H1 (cell line): ENCODE results near the gene PAK6. TPM values are rescaled to one million over a fixed set of nuclear protein-coding genes. Genes with fewer than 3 reads are reported as not detected.

Experiments used
- CTCF ChIA-PET: fragments of 300-600 bp; sonication (Branson Sonifier 250); formaldehyde crosslinking; loops from one replicate; lab custom pipeline; 2021; ENCODE audit not compliant: partially characterized antibody; lab: Charles Lee
- POLR2A ChIA-PET: fragments of 300-600 bp; sonication (Branson Sonifier 250); formaldehyde crosslinking; loops from one replicate; lab custom pipeline; 2021; ENCODE audit warnings: inconsistent platforms; ENCODE audit not compliant: partially characterized antibody; lab: Charles Lee
- DNase-seq, 2 experiments: peaks; one replicate each; pipeline versions ENCODE4 v3.0.0 to v3.0.0-alpha.2; 2010 to 2022; ENCODE audit warnings: low spot score in 2 of 2, low read depth in 1 of 2, mixed read lengths in 1 of 2
- FAIRE-seq: peaks from 2 replicates; lab custom pipeline; 2011; peaks lifted over from hg19 to GRCh38; lab: Jason Lieb, UNC
- H2AFZ ChIP-seq: 2 replicates; pipeline ENCODE4 v1.8.1; 2012; ENCODE audit warnings: low read length, inconsistent platforms
- H2AK5ac ChIP-seq: 2 replicates; pipeline ENCODE4 v1.6.1; 2013; ENCODE audit warnings: low read depth, low read length
- H2BK120ac ChIP-seq: replicated peaks from 2 replicates; pipeline ENCODE3; 2013; ENCODE audit warnings: low read depth, low read length, inconsistent platforms
- H2BK12ac ChIP-seq: 2 replicates; pipeline ENCODE4 v1.6.1; 2013; ENCODE audit warnings: low read depth, low read length
- H2BK15ac ChIP-seq: 2 replicates; pipeline ENCODE4 v1.6.1; 2013; ENCODE audit warnings: low read length
- H2BK20ac ChIP-seq: 2 replicates; pipeline ENCODE4 v1.6.1; 2013; ENCODE audit warnings: low read length
- H2BK5ac ChIP-seq: 2 replicates; pipeline ENCODE4 v1.6.1; 2013; ENCODE audit warnings: low read depth, low read length
- H3K14ac ChIP-seq: 2 replicates; pipeline ENCODE4 v1.6.1; 2013; ENCODE audit warnings: inconsistent platforms; ENCODE audit not compliant: insufficient read length
- H3K18ac ChIP-seq: 2 replicates; pipeline ENCODE4 v1.6.1; 2013; ENCODE audit warnings: low read length; ENCODE audit errors: extremely low read depth
- H3K23ac ChIP-seq: 2 replicates; pipeline ENCODE4 v1.6.1; 2013; ENCODE audit warnings: inconsistent platforms; ENCODE audit not compliant: insufficient read length
- H3K23me2 ChIP-seq: 2 replicates; pipeline ENCODE4 v1.6.1; 2013; ENCODE audit warnings: low read depth, low read length
- H3K27ac ChIP-seq: 2 replicates; pipeline ENCODE4 v1.6.1; 2011; ENCODE audit warnings: low read depth, low read length, inconsistent platforms
- H3K27me3 ChIP-seq, 4 experiments: replicated peaks in 1 of 4; 1 replicate in 1 of 4; 2 replicates in 3 of 4; pipeline versions ENCODE4 v1.6.1 to v1.8.1; 2011 to 2013; ENCODE audit warnings: low read length in 3 of 4, mild to moderate bottlenecking in 3 of 4, inconsistent platforms in 2 of 4, mixed read lengths in 2 of 4, moderate library complexity in 1 of 4; ENCODE audit not compliant: control insufficient read depth in 3 of 4, insufficient read depth in 3 of 4; ENCODE audit errors: extremely low read depth in 1 of 4
- H3K36me3 ChIP-seq, 4 experiments: 2 replicates each; pipeline versions ENCODE4 v1.6.1 to v1.8.1; 2011 to 2013; ENCODE audit warnings: mild to moderate bottlenecking in 4 of 4, low read length in 3 of 4, moderate library complexity in 2 of 4, control low read depth in 1 of 4, inconsistent platforms in 1 of 4; ENCODE audit not compliant: insufficient read depth in 4 of 4, control insufficient read depth in 2 of 4
- H3K4ac ChIP-seq: replicated peaks from 2 replicates; pipeline ENCODE3; 2013; ENCODE audit warnings: low read length, low read depth, mixed read lengths, inconsistent platforms; ENCODE audit not compliant: insufficient read length
- H3K4me1 ChIP-seq, 4 experiments: replicated peaks in 1 of 4; 1 replicate in 1 of 4; 2 replicates in 3 of 4; pipeline versions ENCODE4 v1.6.1 to v1.8.1; 2011 to 2013; ENCODE audit warnings: low read length in 3 of 4, inconsistent platforms in 2 of 4, mixed read lengths in 1 of 4; ENCODE audit not compliant: insufficient read depth in 4 of 4, control insufficient read depth in 3 of 4
- H3K4me2 ChIP-seq, 2 experiments: 2 replicates each; pipeline versions ENCODE4 v1.6.1 to v1.8.1; 2011 to 2013; ENCODE audit warnings: low read depth in 2 of 2, low read length in 2 of 2, control low read depth in 1 of 2, inconsistent platforms in 1 of 2, mild to moderate bottlenecking in 1 of 2; ENCODE audit not compliant: insufficient read depth in 1 of 2
- H3K4me3 ChIP-seq, 4 experiments: fragments of 200-600, 300-600 bp in 1 of 4; sonication (generic), shearing (Covaris generic), sonication (Bioruptor Twin) in 1 of 4; 2 replicates each; pipeline versions ENCODE4 v1.5.1 to v1.8.1; 2011 to 2016; ENCODE audit warnings: low read length in 4 of 4, low read depth in 3 of 4, control low read depth in 2 of 4, inconsistent platforms in 2 of 4, mild to moderate bottlenecking in 2 of 4, mixed read lengths in 1 of 4, moderate library complexity in 1 of 4; ENCODE audit not compliant: insufficient read depth in 2 of 4; ENCODE audit errors: extremely low read depth in 1 of 4
- H3K56ac ChIP-seq: replicated peaks from 2 replicates; pipeline ENCODE3; 2013; ENCODE audit warnings: low read depth, mild to moderate bottlenecking, mixed read lengths, low read length, inconsistent platforms; ENCODE audit not compliant: insufficient read length
- H3K79me1 ChIP-seq: 2 replicates; pipeline ENCODE4 v1.6.1; 2013; ENCODE audit warnings: low read depth, low read length, control low read depth
- H3K79me2 ChIP-seq, 2 experiments: 2 replicates each; pipeline versions ENCODE4 v1.6.1 to v1.8.1; 2012 to 2013; ENCODE audit warnings: low read length in 2 of 2, mild to moderate bottlenecking in 2 of 2, inconsistent platforms in 1 of 2; ENCODE audit not compliant: insufficient read depth in 2 of 2, control insufficient read depth in 1 of 2
- H3K9ac ChIP-seq, 4 experiments: replicated peaks in 1 of 4; 1 replicate in 1 of 4; 2 replicates in 3 of 4; pipeline versions ENCODE4 v1.6.1 to v1.8.1; 2011 to 2013; ENCODE audit warnings: low read depth in 3 of 4, low read length in 3 of 4, control low read depth in 2 of 4, mild to moderate bottlenecking in 2 of 4, moderate library complexity in 2 of 4, inconsistent platforms in 1 of 4; ENCODE audit errors: extremely low read depth in 1 of 4
- H3K9me3 ChIP-seq, 2 experiments: 2 replicates each; pipeline versions ENCODE4 v1.6.1 to v1.8.1; 2012 to 2013; ENCODE audit warnings: mild to moderate bottlenecking in 2 of 2, moderate library complexity in 2 of 2, control low read depth in 1 of 2, inconsistent platforms in 1 of 2, low read depth in 1 of 2, low read length in 1 of 2, mixed read lengths in 1 of 2; ENCODE audit not compliant: insufficient read depth in 2 of 2
- H4K20me1 ChIP-seq, 2 experiments: replicated peaks in 1 of 2; 2 replicates each; pipeline versions ENCODE3 to v1.8.1; 2011 to 2013; ENCODE audit warnings: inconsistent platforms in 2 of 2, low read length in 2 of 2, mild to moderate bottlenecking in 1 of 2; ENCODE audit not compliant: insufficient read depth in 2 of 2, control insufficient read depth in 1 of 2
- H4K5ac ChIP-seq: 2 replicates; pipeline ENCODE4 v1.6.1; 2013; ENCODE audit warnings: low read length, low read depth, mixed read lengths, inconsistent platforms; ENCODE audit not compliant: insufficient read length
- H4K8ac ChIP-seq: 2 replicates; pipeline ENCODE4 v1.8.0; 2013; ENCODE audit warnings: mild to moderate bottlenecking, moderate library complexity, low read length, inconsistent platforms; ENCODE audit not compliant: insufficient read depth; ENCODE audit errors: extremely low read depth
- H4K91ac ChIP-seq: replicated peaks from 2 replicates; pipeline ENCODE3; 2013; ENCODE audit warnings: low read length, mixed read lengths, inconsistent platforms; ENCODE audit not compliant: insufficient read length
- ATF2 ChIP-seq: IDR thresholded peaks from 2 replicates; pipeline ENCODE4 v1.6.1; 2012; ENCODE audit warnings: low read length, inconsistent platforms
- CBX8 ChIP-seq: fragments of 300-800, 300-1000 bp; sonication (generic); IDR thresholded peaks from 2 replicates; pipeline ENCODE4 v1.7.1; 2016; ENCODE audit warnings: low read depth, low read length, borderline replicate concordance
- CHD1 ChIP-seq: IDR thresholded peaks from 2 replicates; pipeline ENCODE4 v1.6.1; 2012; ENCODE audit warnings: low read depth, low read length, improper control_type of control experiment
- CREB1 ChIP-seq: IDR thresholded peaks from 2 replicates; pipeline ENCODE4 v1.6.1; 2012; ENCODE audit warnings: inconsistent platforms
- RXRA ChIP-seq: IDR thresholded peaks from 2 replicates; pipeline ENCODE4 v1.6.1; 2011; ENCODE audit warnings: low read depth, mild to moderate bottlenecking, low read length, moderate library complexity; ENCODE audit not compliant: insufficient read depth
- SAP30 ChIP-seq: fragments of 300-600 bp; sonication (generic); IDR thresholded peaks from 2 replicates; pipeline ENCODE4 v1.7.1; 2012; ENCODE audit warnings: low read length, moderate library complexity, mild to moderate bottlenecking, inconsistent platforms; ENCODE audit not compliant: insufficient read depth, insufficient replicate concordance
- ZNF274 ChIP-seq: IDR thresholded peaks from 2 replicates; pipeline ENCODE4 v1.7.0; 2012; ENCODE audit warnings: low read length, borderline replicate concordance; ENCODE audit errors: extremely low read depth
- WGBS, 2 experiments: shearing (Covaris generic) in 1 of 2; methylation state at CpG; one replicate each; pipeline versions ENCODE4 v1.1.6 to v1.1.7; 2013 to 2015; ENCODE audit warnings: low lambda C conversion rate in 2 of 2, mixed read lengths in 2 of 2, inconsistent platforms in 1 of 2, low coverage in 1 of 2, missing lambda C conversion rate in 1 of 2; ENCODE audit not compliant: insufficient replicate concordance in 2 of 2, insufficient coverage in 1 of 2, insufficient read length in 1 of 2; ENCODE audit errors: extremely low coverage in 1 of 2, missing lambda C conversion rate in 1 of 2; 5-methylcytosine and 5-hydroxymethylcytosine counted together
- polyA plus RNA-seq, 7 experiments: library from polyadenylated mRNA; depleted of rRNA in 3 of 7; stranded (reverse) in 5 of 7; unstranded in 2 of 7; fragments of >200 nt in 5 of 7; fragments of 200-250 nt in 2 of 7; gene quantifications; 1 replicate in 5 of 7; 2 replicates in 1 of 7; 4 replicates in 1 of 7; pipeline versions ENCODE4 v1.2.1 to v1.2.3, GENCODE V29; 2011 to 2013; ENCODE audit warnings: missing spikeins in 2 of 7, mixed read lengths in 2 of 7
- total RNA-seq: library from RNA; stranded (reverse); fragmentation: NEBNext Ultra II Directional; extraction: Animal tissue kit (Norgen Biotek cat#: 25700); gene quantifications from 2 replicates; pipeline ENCODE4 v1.2.1, GENCODE V29; 2021

Gene PAK6
- total and polyA plus RNA-seq, 2 of the 8 experiments (the other 6 are each of a cell fraction or from before 2014, with no cell fraction given): 6.9 to 9.4 TPM

GRCh38 chr15:40251486-40252140 lies 12.8 kb downstream of the PAK6 start:
- Histone ChIP-seq H3K4me2 (peak overlapping the region; percentile 70 to 93), H2AK5ac (no peak overlapping the region), H2AFZ (peak overlapping the region; percentile 20; the same call in 1 of the 2 replicates), H3K18ac (no peak overlapping the region), H3K14ac (no peak overlapping the region), H4K5ac (no peak overlapping the region), H2BK15ac (peak overlapping the region; percentile 61; the same call in 1 of the 2 replicates), H2BK20ac (no peak overlapping the region), H3K27ac (no peak overlapping the region), H4K20me1 (no peaks in the 10 kb centered on the region), H3K27me3 (peaks cover 11 to 41% (median 32%) of the 10 kb centered on the region in 4 experiments), H2BK120ac (no peak overlapping the region), H3K4ac (no peak overlapping the region), H3K4me3 (peak overlapping the region in 1 of 4 experiments; percentile 71; a peak in 4 of 8 replicates), H3K23ac (no peak overlapping the region), H3K23me2 (peaks cover 7% of the 10 kb centered on the region; the same call in 1 of the 2 replicates), H3K56ac (no peak overlapping the region), H3K79me1 (no peaks in the 10 kb centered on the region; the same call in 1 of the 2 replicates), H3K9ac (no peak overlapping the region), H3K79me2 (no peaks in the 10 kb centered on the region), H3K9me3 (no peaks in the 10 kb centered on the region), H3K4me1 (peaks cover 0 to 10% (median 7%) of the 10 kb centered on the region in 4 experiments; a peak in 5 of 7 replicates), H2BK5ac (no peak overlapping the region), H2BK12ac (peak overlapping the region; percentile 50; the same call in 1 of the 2 replicates), H3K36me3 (no peaks in the 10 kb centered on the region), H4K91ac (no peak overlapping the region), H4K8ac (peak overlapping the region; percentile 87; the same call in 1 of the 2 replicates)
- ChIA-PET POLR2A (interaction anchor here (0.6 to 6.7 kb wide), 7 partner anchors 12 to 29 kb away, joined by 3 to 47 read pairs (median 3); partner anchors contain the start of gene PAK6), CTCF (interaction anchor here (1.4 to 46.3 kb wide), 4 partner anchors 11 to 34 kb away, joined by 3 to 1340 read pairs (median 22); partner anchors contain the start of gene PAK6)
- DNase-seq (no peak), FAIRE-seq (no peak)
- 93% methylated on average over 10 of the region's 10 CpGs; no CpG with 5 or more reads in 1 of the 2 experiments for WGBS, 2 experiments
- TF ChIP-seq SAP30: no peak
- TF ChIP-seq CHD1: no peak
- no peak for TF ChIP-seq ZNF274
- TF ChIP-seq ATF2: no peak
- TF ChIP-seq CBX8: no peak
- no peak for TF ChIP-seq CREB1
- no peak for TF ChIP-seq RXRA
